ENCODE results near the gene ELFN2.
"Not testable (repeated sequence)": the region's sequence is repeated elsewhere in the genome, so short reads cannot be mapped to it uniquely, and the experiment has no call there.

Gene ELFN2

GRCh38 chr22:37406441-37407235 is 20.6 kb downstream of the ELFN2 start:
- Histone ChIP-seq H3K4me1 (ENCODE audit: control insufficient read depth, insufficient read depth, low read length) (peaks cover 4% of the 10 kb centered on the region), H3K9ac (ENCODE audit: low read length) (no peak overlapping the region), H3K27me3 (replicated peaks; ENCODE audit: control insufficient read depth, insufficient read depth, low read length) (peaks cover 81% of the 10 kb centered on the region), H3K4me3 (ENCODE audit: low read length) (no peak overlapping the region), H3K9me3 (ENCODE audit: control insufficient read depth, low read length) (no peaks in the 10 kb centered on the region), H3K36me3 (ENCODE audit: control insufficient read depth, insufficient read depth, low read length, severe bottlenecking) (no peaks in the 10 kb centered on the region)
- no peak for DNase-seq (ENCODE audit: low read depth)

GRCh38 chr22:37404091-37404490 is 23.2 kb downstream of the ELFN2 start:
- Histone ChIP-seq H3K4me3 (ENCODE audit: low read length) (no peak overlapping the region), H3K4me1 (ENCODE audit: control insufficient read depth, insufficient read depth, low read length) (peaks cover 15% of the 10 kb centered on the region), H3K36me3 (ENCODE audit: control insufficient read depth, insufficient read depth, low read length, severe bottlenecking) (no peaks in the 10 kb centered on the region), H3K9me3 (ENCODE audit: control insufficient read depth, low read length) (no peaks in the 10 kb centered on the region), H3K9ac (ENCODE audit: low read length) (no peak overlapping the region), H3K27me3 (replicated peaks; ENCODE audit: control insufficient read depth, insufficient read depth, low read length) (peaks cover 59% of the 10 kb centered on the region)
- DNase-seq (ENCODE audit: low read depth) = no peak

- H3K4me3 ChIP-seq (ENCODE audit: low read length) = no peak overlapping the region
- no peak overlapping the region for H3K9ac ChIP-seq (ENCODE audit: low read length)
- no peaks in the 10 kb centered on the region for H3K9me3 ChIP-seq (ENCODE audit: control insufficient read depth, low read length)
- no peaks in the 10 kb centered on the region for H3K36me3 ChIP-seq (ENCODE audit: control insufficient read depth, insufficient read depth, low read length, severe bottlenecking)
- peaks cover 15% of the 10 kb centered on the region for H3K4me1 ChIP-seq (ENCODE audit: control insufficient read depth, insufficient read depth, low read length)
- peaks cover 59% of the 10 kb centered on the region for H3K27me3 ChIP-seq (replicated peaks; ENCODE audit: control insufficient read depth, insufficient read depth, low read length)
- DNase-seq (ENCODE audit: low read depth) = no peak
These were observed 23.9 kb downstream of the ELFN2 start for GRCh38 chr22:37403267-37403960.

- Histone ChIP-seq H3K4me3 (ENCODE audit: low read length) (no peak overlapping the region), H3K9me3 (ENCODE audit: control insufficient read depth, low read length) (no peaks in the 10 kb centered on the region), H3K27me3 (replicated peaks; ENCODE audit: control insufficient read depth, insufficient read depth, low read length) (peaks cover 62% of the 10 kb centered on the region), H3K9ac (ENCODE audit: low read length) (no peak overlapping the region), H3K4me1 (ENCODE audit: control insufficient read depth, insufficient read depth, low read length) (peaks cover 15% of the 10 kb centered on the region), H3K36me3 (ENCODE audit: control insufficient read depth, insufficient read depth, low read length, severe bottlenecking) (no peaks in the 10 kb centered on the region)
- DNase-seq (ENCODE audit: low read depth) = no peak
These were observed 25.1 kb downstream of the ELFN2 start for GRCh38 chr22:37402184-37402506.

GRCh38 chr22:37401401-37402183 is 25.7 kb downstream of the ELFN2 start:
- peaks cover 62% of the 10 kb centered on the region for H3K27me3 ChIP-seq (replicated peaks; ENCODE audit: control insufficient read depth, insufficient read depth, low read length)
- no peak overlapping the region for H3K9ac ChIP-seq (ENCODE audit: low read length)
- no peak overlapping the region for H3K4me3 ChIP-seq (ENCODE audit: low read length)
- no peaks in the 10 kb centered on the region for H3K36me3 ChIP-seq (ENCODE audit: control insufficient read depth, insufficient read depth, low read length, severe bottlenecking)
- H3K9me3 ChIP-seq (ENCODE audit: control insufficient read depth, low read length) = no peaks in the 10 kb centered on the region
- peaks cover 15% of the 10 kb centered on the region for H3K4me1 ChIP-seq (ENCODE audit: control insufficient read depth, insufficient read depth, low read length)
- DNase-seq (ENCODE audit: low read depth) = no peak

GRCh38 chr22:37400719-37401118 is 26.6 kb downstream of the ELFN2 start:
- H3K4me1 ChIP-seq (ENCODE audit: control insufficient read depth, insufficient read depth, low read length) = peaks cover 15% of the 10 kb centered on the region
- H3K9ac ChIP-seq (ENCODE audit: low read length) = no peak overlapping the region
- H3K4me3 ChIP-seq (ENCODE audit: low read length) = no peak overlapping the region
- H3K36me3 ChIP-seq (ENCODE audit: control insufficient read depth, insufficient read depth, low read length, severe bottlenecking) = no peaks in the 10 kb centered on the region
- no peak for DNase-seq (ENCODE audit: low read depth)
- H3K9me3 ChIP-seq (ENCODE audit: control insufficient read depth, low read length) = no peaks in the 10 kb centered on the region
- H3K27me3 ChIP-seq (replicated peaks; ENCODE audit: control insufficient read depth, insufficient read depth, low read length) = peaks cover 67% of the 10 kb centered on the region

- H3K36me3 ChIP-seq (ENCODE audit: control insufficient read depth, insufficient read depth, low read length, severe bottlenecking); H3K4me3 ChIP-seq (ENCODE audit: low read length); DNase-seq (ENCODE audit: low read depth); H3K9ac ChIP-seq (ENCODE audit: low read length); H3K9me3 ChIP-seq (ENCODE audit: control insufficient read depth, low read length): not testable (repeated sequence)
- H3K27me3 ChIP-seq (replicated peaks; ENCODE audit: control insufficient read depth, insufficient read depth, low read length) = peaks cover 67% of the 10 kb centered on the region
- H3K4me1 ChIP-seq (ENCODE audit: control insufficient read depth, insufficient read depth, low read length) = peaks cover 15% of the 10 kb centered on the region
These were observed 27.8 kb downstream of the ELFN2 start for GRCh38 chr22:37399457-37399856.

GRCh38 chr22:37397226-37397625 is 30.1 kb downstream of the ELFN2 start:
- H3K36me3 ChIP-seq (ENCODE audit: control insufficient read depth, insufficient read depth, low read length, severe bottlenecking) = no peaks in the 10 kb centered on the region
- H3K9ac ChIP-seq (ENCODE audit: low read length) = no peak overlapping the region
- H3K27me3 ChIP-seq (replicated peaks; ENCODE audit: control insufficient read depth, insufficient read depth, low read length) = peaks cover 49% of the 10 kb centered on the region
- no peak for DNase-seq (ENCODE audit: low read depth)
- H3K9me3 ChIP-seq (ENCODE audit: control insufficient read depth, low read length) = no peaks in the 10 kb centered on the region
- H3K4me1 ChIP-seq (ENCODE audit: control insufficient read depth, insufficient read depth, low read length) = peaks cover 15% of the 10 kb centered on the region
- H3K4me3 ChIP-seq (ENCODE audit: low read length) = no peak overlapping the region

- H3K4me1 ChIP-seq (ENCODE audit: control insufficient read depth, insufficient read depth, low read length) = peaks cover 10% of the 10 kb centered on the region
- H3K36me3 ChIP-seq (ENCODE audit: control insufficient read depth, insufficient read depth, low read length, severe bottlenecking) = no peaks in the 10 kb centered on the region
- H3K27me3 ChIP-seq (replicated peaks; ENCODE audit: control insufficient read depth, insufficient read depth, low read length) = peaks cover 49% of the 10 kb centered on the region
- H3K4me3 ChIP-seq (ENCODE audit: low read length) = no peak overlapping the region
- no peak overlapping the region for H3K9ac ChIP-seq (ENCODE audit: low read length)
- H3K9me3 ChIP-seq (ENCODE audit: control insufficient read depth, low read length) = no peaks in the 10 kb centered on the region
- DNase-seq (ENCODE audit: low read depth) = no peak
These were observed 30.7 kb downstream of the ELFN2 start for GRCh38 chr22:37396488-37397084.

- H3K36me3 ChIP-seq (ENCODE audit: control insufficient read depth, insufficient read depth, low read length, severe bottlenecking) = no peaks in the 10 kb centered on the region
- H3K27me3 ChIP-seq (replicated peaks; ENCODE audit: control insufficient read depth, insufficient read depth, low read length) = peaks cover 52% of the 10 kb centered on the region
- H3K4me3 ChIP-seq (ENCODE audit: low read length) = no peak overlapping the region
- no peak for DNase-seq (ENCODE audit: low read depth)
- no peak overlapping the region for H3K9ac ChIP-seq (ENCODE audit: low read length)
- H3K4me1 ChIP-seq (ENCODE audit: control insufficient read depth, insufficient read depth, low read length) = no peaks in the 10 kb centered on the region
- H3K9me3 ChIP-seq (ENCODE audit: control insufficient read depth, low read length) = no peaks in the 10 kb centered on the region
These were observed 32.9 kb downstream of the ELFN2 start for GRCh38 chr22:37394341-37394740.

- no peak overlapping the region for H3K4me3 ChIP-seq (ENCODE audit: low read length)
- no peak for DNase-seq (ENCODE audit: low read depth)
- peaks cover 53% of the 10 kb centered on the region for H3K27me3 ChIP-seq (replicated peaks; ENCODE audit: control insufficient read depth, insufficient read depth, low read length)
- H3K9ac ChIP-seq (ENCODE audit: low read length) = no peak overlapping the region
- H3K36me3 ChIP-seq (ENCODE audit: control insufficient read depth, insufficient read depth, low read length, severe bottlenecking) = no peaks in the 10 kb centered on the region
- no peaks in the 10 kb centered on the region for H3K9me3 ChIP-seq (ENCODE audit: control insufficient read depth, low read length)
- H3K4me1 ChIP-seq (ENCODE audit: control insufficient read depth, insufficient read depth, low read length) = no peaks in the 10 kb centered on the region
These were observed 33.5 kb downstream of the ELFN2 start for GRCh38 chr22:37393746-37394145.
